ENCODE data around the gene KMT2C.

Gene KMT2C

GRCh38 chr7:152107945-152108344, 327.9 kb downstream of the KMT2C start:
- Histone ChIP-seq H3K36me3 (ENCODE audit: control insufficient read depth, insufficient read depth, low read length) (peaks cover 19% of the 10 kb centered on the region), H3K4me3 (ENCODE audit: insufficient read depth, low read depth, low read length, poor library complexity, severe bottlenecking) (no peak overlapping the region), H3K27ac (ENCODE audit: insufficient read depth, low read length, poor library complexity, severe bottlenecking) (no peak overlapping the region), H3K9me3 (ENCODE audit: control insufficient read depth, low read length) (no peaks in the 10 kb centered on the region), H3K27me3 (replicated peaks; ENCODE audit: control insufficient read depth, insufficient read depth, low read length, poor library complexity, severe bottlenecking) (no peaks in the 10 kb centered on the region), H3K4me1 (ENCODE audit: control insufficient read depth, insufficient read depth, low read length, poor library complexity, severe bottlenecking) (no peaks in the 10 kb centered on the region)
- no peak for DNase-seq

DNA sequence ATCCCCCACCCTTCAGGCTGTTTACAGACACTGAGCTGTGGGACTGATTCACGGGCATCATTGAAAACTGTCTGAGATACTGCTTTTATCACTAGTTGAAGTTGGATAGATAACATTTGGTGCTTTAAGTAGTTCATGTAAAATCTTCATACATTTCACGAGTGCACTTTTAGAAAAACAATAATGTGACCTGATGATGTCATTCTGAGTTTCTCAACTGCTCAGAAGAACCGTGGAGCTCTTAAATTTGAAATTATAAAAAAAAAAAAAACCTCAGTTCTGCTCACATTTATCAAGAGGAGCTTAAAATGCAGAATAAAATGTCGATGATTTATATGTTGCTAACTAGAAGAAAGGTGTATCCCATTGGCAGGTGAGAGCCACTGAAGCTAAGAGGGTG, 328.8 kb downstream of the KMT2C start:
- DNase-seq, result no peak

GRCh38 chr7:152105205-152105604, 330.6 kb downstream of the KMT2C start:
- Histone ChIP-seq H3K9me3 (ENCODE audit: control insufficient read depth, low read length) (no peaks in the 10 kb centered on the region), H3K4me1 (ENCODE audit: control insufficient read depth, insufficient read depth, low read length, poor library complexity, severe bottlenecking) (no peaks in the 10 kb centered on the region), H3K27me3 (replicated peaks; ENCODE audit: control insufficient read depth, insufficient read depth, low read length, poor library complexity, severe bottlenecking) (no peaks in the 10 kb centered on the region), H3K36me3 (ENCODE audit: control insufficient read depth, insufficient read depth, low read length) (peaks cover 14% of the 10 kb centered on the region), H3K4me3 (ENCODE audit: insufficient read depth, low read depth, low read length, poor library complexity, severe bottlenecking) (no peak overlapping the region), H3K27ac (ENCODE audit: insufficient read depth, low read length, poor library complexity, severe bottlenecking) (no peak overlapping the region)
- DNase-seq, result no peak

More for the DNA sequence above, 328.8 kb downstream of the KMT2C start:
- H3K27me3 ChIP-seq (replicated peaks; ENCODE audit: control insufficient read depth, insufficient read depth, low read length, poor library complexity, severe bottlenecking), result no peaks in the 10 kb centered on the region
- H3K9me3 ChIP-seq (ENCODE audit: control insufficient read depth, low read length), result no peaks in the 10 kb centered on the region
- no peaks in the 10 kb centered on the region for H3K4me1 ChIP-seq (ENCODE audit: control insufficient read depth, insufficient read depth, low read length, poor library complexity, severe bottlenecking)
- H3K36me3 ChIP-seq (ENCODE audit: control insufficient read depth, insufficient read depth, low read length), result peaks cover 19% of the 10 kb centered on the region
- no peak overlapping the region for H3K27ac ChIP-seq (ENCODE audit: insufficient read depth, low read length, poor library complexity, severe bottlenecking)
- H3K4me3 ChIP-seq (ENCODE audit: insufficient read depth, low read depth, low read length, poor library complexity, severe bottlenecking), result no peak overlapping the region

GRCh38 chr7:152103691-152104090, 332.1 kb downstream of the KMT2C start:
- no peak for DNase-seq
- Histone ChIP-seq H3K9me3 (ENCODE audit: control insufficient read depth, low read length) (no peaks in the 10 kb centered on the region), H3K4me1 (ENCODE audit: control insufficient read depth, insufficient read depth, low read length, poor library complexity, severe bottlenecking) (no peaks in the 10 kb centered on the region), H3K27me3 (replicated peaks; ENCODE audit: control insufficient read depth, insufficient read depth, low read length, poor library complexity, severe bottlenecking) (no peaks in the 10 kb centered on the region), H3K36me3 (ENCODE audit: control insufficient read depth, insufficient read depth, low read length) (peaks cover 12% of the 10 kb centered on the region), H3K27ac (ENCODE audit: insufficient read depth, low read length, poor library complexity, severe bottlenecking) (no peak overlapping the region), H3K4me3 (ENCODE audit: insufficient read depth, low read depth, low read length, poor library complexity, severe bottlenecking) (no peak overlapping the region)

DNA sequence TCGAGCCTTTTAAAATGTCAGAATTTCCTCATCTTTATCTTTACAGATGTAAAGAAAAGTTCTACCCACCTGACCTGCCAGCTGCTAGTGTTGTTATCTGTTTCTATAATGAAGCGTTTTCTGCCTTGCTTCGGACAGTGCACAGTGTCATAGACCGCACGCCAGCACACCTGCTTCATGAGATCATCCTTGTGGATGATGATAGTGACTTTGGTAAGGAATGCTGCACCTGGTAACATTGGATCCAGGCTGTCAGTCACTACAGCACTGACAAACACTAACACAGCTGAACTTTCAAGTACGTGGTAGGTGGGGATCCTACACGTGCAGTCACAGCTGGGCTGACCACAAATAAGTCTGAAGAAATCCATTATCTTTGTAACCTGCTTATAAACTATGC, 332.7 kb downstream of the KMT2C start:
- Histone ChIP-seq H3K27me3 (replicated peaks; ENCODE audit: control insufficient read depth, insufficient read depth, low read length, poor library complexity, severe bottlenecking) (no peaks in the 10 kb centered on the region), H3K27ac (ENCODE audit: insufficient read depth, low read length, poor library complexity, severe bottlenecking) (no peak overlapping the region), H3K4me3 (ENCODE audit: insufficient read depth, low read depth, low read length, poor library complexity, severe bottlenecking) (no peak overlapping the region), H3K9me3 (ENCODE audit: control insufficient read depth, low read length) (no peaks in the 10 kb centered on the region), H3K4me1 (ENCODE audit: control insufficient read depth, insufficient read depth, low read length, poor library complexity, severe bottlenecking) (no peaks in the 10 kb centered on the region), H3K36me3 (ENCODE audit: control insufficient read depth, insufficient read depth, low read length) (peaks cover 12% of the 10 kb centered on the region)
- no peak for DNase-seq

DNA sequence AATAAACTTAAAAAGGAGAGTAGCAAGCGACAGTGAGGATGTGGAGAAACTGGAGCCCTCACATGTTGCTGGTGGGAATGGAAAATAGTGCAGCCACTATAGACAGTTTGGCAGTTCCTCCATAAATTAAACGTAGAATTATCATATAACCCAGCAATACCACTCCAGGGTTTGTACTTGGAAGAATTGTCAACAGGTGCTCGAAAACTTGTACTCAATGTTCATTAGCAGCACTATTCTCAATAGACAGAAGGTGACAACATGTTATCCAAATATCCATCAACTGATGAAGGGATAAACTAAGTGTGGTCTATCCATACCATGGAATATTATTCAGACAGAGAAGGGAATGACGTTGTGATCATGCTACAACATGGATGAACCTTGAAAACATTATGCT, 338.5 kb downstream of the KMT2C start:
- H3K9me3 ChIP-seq (ENCODE audit: control insufficient read depth, low read length), result no peaks in the 10 kb centered on the region
- no peaks in the 10 kb centered on the region for H3K36me3 ChIP-seq (ENCODE audit: control insufficient read depth, insufficient read depth, low read length)
- no peaks in the 10 kb centered on the region for H3K4me1 ChIP-seq (ENCODE audit: control insufficient read depth, insufficient read depth, low read length, poor library complexity, severe bottlenecking)
- no peak for DNase-seq
- no peak overlapping the region for H3K27ac ChIP-seq (ENCODE audit: insufficient read depth, low read length, poor library complexity, severe bottlenecking)
- H3K27me3 ChIP-seq (replicated peaks; ENCODE audit: control insufficient read depth, insufficient read depth, low read length, poor library complexity, severe bottlenecking), result no peaks in the 10 kb centered on the region
- H3K4me3 ChIP-seq (ENCODE audit: insufficient read depth, low read depth, low read length, poor library complexity, severe bottlenecking), result no peak overlapping the region

DNA sequence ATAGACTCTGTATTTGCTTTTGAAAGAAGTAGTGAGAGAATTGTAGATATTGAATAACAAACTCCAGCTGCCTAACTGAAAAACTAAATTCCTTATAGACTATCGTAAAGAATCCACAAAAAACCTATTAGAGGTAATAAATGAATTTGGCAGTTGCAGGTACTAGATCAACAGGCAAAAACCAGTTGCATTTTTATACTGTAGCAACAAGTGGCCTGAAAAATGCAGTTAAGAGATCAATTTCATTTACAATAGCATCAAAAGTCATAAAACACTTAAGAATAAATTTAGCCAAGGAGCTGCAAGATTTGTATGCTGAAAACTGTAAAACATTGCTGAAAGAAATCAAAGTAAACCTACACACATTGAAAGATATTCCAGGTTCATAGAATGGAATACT, 340.0 kb downstream of the KMT2C start:
- H3K36me3 ChIP-seq (ENCODE audit: control insufficient read depth, insufficient read depth, low read length), result no peaks in the 10 kb centered on the region
- H3K27ac ChIP-seq (ENCODE audit: insufficient read depth, low read length, poor library complexity, severe bottlenecking), result no peak overlapping the region
- H3K4me3 ChIP-seq (ENCODE audit: insufficient read depth, low read depth, low read length, poor library complexity, severe bottlenecking), result no peak overlapping the region
- H3K27me3 ChIP-seq (replicated peaks; ENCODE audit: control insufficient read depth, insufficient read depth, low read length, poor library complexity, severe bottlenecking), result no peaks in the 10 kb centered on the region
- no peak for DNase-seq
- H3K4me1 ChIP-seq (ENCODE audit: control insufficient read depth, insufficient read depth, low read length, poor library complexity, severe bottlenecking), result no peaks in the 10 kb centered on the region
- no peaks in the 10 kb centered on the region for H3K9me3 ChIP-seq (ENCODE audit: control insufficient read depth, low read length)

DNA sequence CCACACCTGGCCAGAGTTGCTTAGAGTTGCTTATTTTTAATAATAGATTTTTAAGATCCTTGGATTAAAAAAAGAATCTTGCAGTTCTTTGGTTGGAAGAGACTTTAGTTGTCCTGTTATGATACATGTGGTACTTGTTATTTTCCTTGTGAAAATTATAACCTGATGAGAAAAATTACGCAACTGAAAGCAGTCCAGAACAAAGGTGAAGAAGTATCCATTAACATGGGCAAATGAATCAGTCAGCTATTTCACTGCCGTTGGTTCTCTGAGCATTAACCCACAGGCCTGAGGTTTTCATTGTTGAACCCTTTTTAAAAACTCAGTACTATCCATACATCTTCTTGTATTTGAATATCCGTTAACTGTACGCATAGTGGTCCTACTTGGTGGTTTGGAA, 342.1 kb downstream of the KMT2C start:
- peaks cover 3% of the 10 kb centered on the region for H3K9me3 ChIP-seq (ENCODE audit: control insufficient read depth, low read length)
- no peaks in the 10 kb centered on the region for H3K36me3 ChIP-seq (ENCODE audit: control insufficient read depth, insufficient read depth, low read length)
- no peak overlapping the region for H3K4me3 ChIP-seq (ENCODE audit: insufficient read depth, low read depth, low read length, poor library complexity, severe bottlenecking)
- DNase-seq, result no peak
- no peak overlapping the region for H3K27ac ChIP-seq (ENCODE audit: insufficient read depth, low read length, poor library complexity, severe bottlenecking)
- H3K27me3 ChIP-seq (replicated peaks; ENCODE audit: control insufficient read depth, insufficient read depth, low read length, poor library complexity, severe bottlenecking), result no peaks in the 10 kb centered on the region
- no peaks in the 10 kb centered on the region for H3K4me1 ChIP-seq (ENCODE audit: control insufficient read depth, insufficient read depth, low read length, poor library complexity, severe bottlenecking)

DNA sequence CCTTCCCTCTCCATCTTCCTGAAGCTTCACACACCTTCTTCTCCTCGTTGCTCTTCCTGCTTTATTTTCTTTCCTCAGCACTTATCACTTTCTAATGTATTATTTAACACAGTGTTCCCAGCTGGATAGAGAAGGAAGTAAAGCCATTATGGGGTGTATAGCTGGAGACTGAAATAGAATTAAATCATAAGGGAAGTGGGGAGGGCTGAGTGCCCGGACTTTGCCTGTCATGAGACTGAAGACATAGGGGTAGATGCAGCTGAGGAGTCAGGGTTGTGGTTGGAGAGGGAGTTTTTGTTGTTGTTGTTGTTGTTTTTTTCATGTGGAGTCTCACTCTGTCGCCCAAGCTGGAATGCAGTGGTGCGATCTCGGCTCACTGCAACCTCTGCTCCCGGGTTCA, 345.1 kb downstream of the KMT2C start:
- Histone ChIP-seq H3K4me3 (ENCODE audit: insufficient read depth, low read depth, low read length, poor library complexity, severe bottlenecking) (no peak overlapping the region), H3K4me1 (ENCODE audit: control insufficient read depth, insufficient read depth, low read length, poor library complexity, severe bottlenecking) (no peaks in the 10 kb centered on the region)
- no peak for DNase-seq

GRCh38 chr7:152089183-152089582, 346.6 kb downstream of the KMT2C start:
- DNase-seq, result no peak
- H3K27ac ChIP-seq (ENCODE audit: insufficient read depth, low read length, poor library complexity, severe bottlenecking), result no peak overlapping the region
- H3K36me3 ChIP-seq (ENCODE audit: control insufficient read depth, insufficient read depth, low read length), result no peaks in the 10 kb centered on the region
- no peaks in the 10 kb centered on the region for H3K27me3 ChIP-seq (replicated peaks; ENCODE audit: control insufficient read depth, insufficient read depth, low read length, poor library complexity, severe bottlenecking)
- no peak overlapping the region for H3K4me3 ChIP-seq (ENCODE audit: insufficient read depth, low read depth, low read length, poor library complexity, severe bottlenecking)
- H3K9me3 ChIP-seq (ENCODE audit: control insufficient read depth, low read length), result peaks cover 6% of the 10 kb centered on the region
- no peaks in the 10 kb centered on the region for H3K4me1 ChIP-seq (ENCODE audit: control insufficient read depth, insufficient read depth, low read length, poor library complexity, severe bottlenecking)

More for the DNA sequence above, 345.1 kb downstream of the KMT2C start:
- Histone ChIP-seq H3K9me3 (ENCODE audit: control insufficient read depth, low read length) (peaks cover 6% of the 10 kb centered on the region), H3K27ac (ENCODE audit: insufficient read depth, low read length, poor library complexity, severe bottlenecking) (no peak overlapping the region), H3K36me3 (ENCODE audit: control insufficient read depth, insufficient read depth, low read length) (no peaks in the 10 kb centered on the region), H3K27me3 (replicated peaks; ENCODE audit: control insufficient read depth, insufficient read depth, low read length, poor library complexity, severe bottlenecking) (no peaks in the 10 kb centered on the region)

DNA sequence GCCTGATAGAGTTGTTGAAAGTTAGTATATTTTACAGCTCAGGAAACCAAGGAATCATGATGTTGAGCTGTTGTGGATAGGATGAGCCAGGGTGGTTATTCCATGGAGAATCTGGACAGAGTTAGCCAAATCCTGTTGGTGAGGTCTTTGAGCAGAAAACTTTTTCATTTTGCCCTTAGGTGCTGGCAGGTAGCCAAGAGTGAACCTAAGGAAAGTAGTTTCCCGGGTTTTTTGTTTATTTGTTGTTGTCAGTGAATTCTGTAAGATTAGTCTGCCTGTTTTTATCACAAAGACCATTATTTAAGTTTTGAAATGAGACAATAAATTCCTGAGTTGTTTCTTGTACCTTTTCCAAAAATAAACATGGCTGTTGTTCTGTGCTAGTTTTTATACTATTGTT, 349.3 kb downstream of the KMT2C start:
- no peak overlapping the region for H3K27ac ChIP-seq (ENCODE audit: insufficient read depth, low read length, poor library complexity, severe bottlenecking)

More for the DNA sequence above, 349.3 kb downstream of the KMT2C start:
- no peaks in the 10 kb centered on the region for H3K27me3 ChIP-seq (replicated peaks; ENCODE audit: control insufficient read depth, insufficient read depth, low read length, poor library complexity, severe bottlenecking)
- no peaks in the 10 kb centered on the region for H3K36me3 ChIP-seq (ENCODE audit: control insufficient read depth, insufficient read depth, low read length)
- DNase-seq, result no peak
- no peaks in the 10 kb centered on the region for H3K4me1 ChIP-seq (ENCODE audit: control insufficient read depth, insufficient read depth, low read length, poor library complexity, severe bottlenecking)
- H3K9me3 ChIP-seq (ENCODE audit: control insufficient read depth, low read length), result peaks cover 6% of the 10 kb centered on the region
- H3K4me3 ChIP-seq (ENCODE audit: insufficient read depth, low read depth, low read length, poor library complexity, severe bottlenecking), result no peak overlapping the region

Measured in effector memory CD4-positive, alpha-beta T cell (primary cell).